HUDEP-2 (cell line): Measurements from ENCODE around the gene PLIN4.
"Not testable (repeated sequence)": the region's sequence is repeated elsewhere in the genome, so short reads cannot be mapped to it uniquely, and the experiment has no call there.

ENCODE experiments used
- DNase-seq, 76 experiments: peaks; one replicate each; lab custom pipeline; 2025; ENCODE audit not compliant: unreplicated experiment in 76 of 76; lab: John Stamatoyannopoulos, UW

PLIN4 gene

GRCh38 chr19:4518345-4519171, at the start of gene PLIN4:
TSS of gene PLIN4 (minus strand) at chr19:4518486. CDS start at chr19:4518272, 214 bp downstream.
- no peak for DNase-seq

- DNase-seq = peak in 61 of 76 experiments; percentile 11 to 88 (median 63)
Observed at GRCh38 chr19:4567584-4568071, 49.3 kb upstream of the PLIN4 start.

GRCh38 chr19:4566402-4567051, 48.2 kb upstream of the PLIN4 start:
- DNase-seq = no peak

- DNase-seq = not testable (repeated sequence)
Observed at GRCh38 chr19:4563562-4563961, 45.3 kb upstream of the PLIN4 start.

- DNase-seq = not testable (repeated sequence)
Observed at GRCh38 chr19:4562085-4562484, 43.8 kb upstream of the PLIN4 start.

- DNase-seq = no peak
Observed at GRCh38 chr19:4559569-4559968, 41.3 kb upstream of the PLIN4 start, which contains the start of gene SEMA6B. TSS of gene SEMA6B (minus strand) at chr19:4559684. CDS start at chr19:4558457, 1,227 bp downstream.

GRCh38 chr19:4557971-4558941, 40.0 kb upstream of the PLIN4 start:
- DNase-seq = peak in 33 of 76 experiments; percentile 10 to 59 (median 27)

GRCh38 chr19:4557144-4557970, 39.1 kb upstream of the PLIN4 start:
- peak in 34 of 76 experiments; percentile 10 to 82 (median 28) for DNase-seq

- peak in 75 of 76 experiments; percentile 74 to 100 (median 94) for DNase-seq
Observed at GRCh38 chr19:4556597-4557127, 38.4 kb upstream of the PLIN4 start.

GRCh38 chr19:4555657-4556561, 37.6 kb upstream of the PLIN4 start:
- DNase-seq = peak; percentile 67 to 100 (median 96)

- no peak for DNase-seq
Observed at GRCh38 chr19:4554717-4555116, 36.4 kb upstream of the PLIN4 start.

- DNase-seq = no peak
Observed at GRCh38 chr19:4553775-4554174, 35.5 kb upstream of the PLIN4 start.

GRCh38 chr19:4553092-4553695, 34.9 kb upstream of the PLIN4 start:
- no peak for DNase-seq

GRCh38 chr19:4552525-4552819, 34.2 kb upstream of the PLIN4 start:
- peak in 6 of 76 experiments; percentile 27 to 76 (median 52) for DNase-seq

GRCh38 chr19:4550479-4551050, 32.3 kb upstream of the PLIN4 start:
- no peak for DNase-seq

GRCh38 chr19:4550018-4550417, 31.7 kb upstream of the PLIN4 start:
- no peak for DNase-seq

- DNase-seq = no peak
Observed at GRCh38 chr19:4548238-4548584, 29.9 kb upstream of the PLIN4 start.
